Thoracic aorta (tissue), 2 donors: ENCODE results near the gene RSPO3. TPM values are rescaled to one million over a fixed set of nuclear protein-coding genes. Genes with fewer than 3 reads are reported as not detected.
"Not testable (repeated sequence)": the region's sequence is repeated elsewhere in the genome, so short reads cannot be mapped to it uniquely, and the experiment has no call there.

Experiments used
- ATAC-seq: fragments of 150-250 bp; one replicate; pipeline ENCODE4 v1.8.0; 2017; ENCODE audit warnings: low read depth; ENCODE audit not compliant: insufficient number of reproducible peaks, low FRiP score
- DNase-seq: peaks from one replicate; pipeline ENCODE4 v3.0.0-alpha.2; 2020; ENCODE audit warnings: low spot score
- H3K27ac ChIP-seq, 2 donors: fragments of 200-600 bp; sonication (generic); 1 replicate in 1 of 2; 2 replicates in 1 of 2; pipeline ENCODE4 v1.5.1; 2016; ENCODE audit warnings: mild to moderate bottlenecking in 2 of 2, moderate library complexity in 2 of 2
- H3K27me3 ChIP-seq: fragments of 200-600 bp; sonication (generic); replicated peaks from 2 replicates; pipeline ENCODE4 v1.6.0; 2016; ENCODE audit warnings: mild to moderate bottlenecking; ENCODE audit not compliant: insufficient read depth
- H3K36me3 ChIP-seq: fragments of 200-600 bp; sonication (generic); one replicate; pipeline ENCODE4 v1.5.1; 2016
- H3K4me1 ChIP-seq, 2 donors: fragments of 200-600 bp; sonication (generic); 1 replicate in 1 of 2; 2 replicates in 1 of 2; pipeline versions ENCODE4 v1.5.1 to v1.6.0; 2016; ENCODE audit warnings: low read depth in 2 of 2, mild to moderate bottlenecking in 1 of 2; ENCODE audit not compliant: control insufficient read depth in 1 of 2
- H3K4me3 ChIP-seq: fragments of 200-600 bp; sonication (generic); 2 replicates; pipeline ENCODE4 v1.5.1; 2016; ENCODE audit warnings: mild to moderate bottlenecking
- H3K9me3 ChIP-seq: fragments of 200-600 bp; sonication (generic); 2 replicates; pipeline ENCODE4 v1.5.1; 2016
- total RNA-seq, 2 donors: library from RNA; depleted of rRNA; stranded (reverse); fragments of >200 nt; gene quantifications; one replicate each; pipeline versions ENCODE4 v1.1.0 to v1.2.3, GENCODE V29; 2016
- TF ChIP-seq, protein P1 (sequence below): fragments of 200-600 bp; sonication (generic); IDR thresholded peaks from one replicate; pipeline ENCODE4 v1.5.1; 2019; ENCODE audit warnings: antibody characterized with exemption

The RSPO3 gene
- total RNA-seq, 2 donors from 2014 or later, result 1.1 to 2.3 TPM

DNA sequence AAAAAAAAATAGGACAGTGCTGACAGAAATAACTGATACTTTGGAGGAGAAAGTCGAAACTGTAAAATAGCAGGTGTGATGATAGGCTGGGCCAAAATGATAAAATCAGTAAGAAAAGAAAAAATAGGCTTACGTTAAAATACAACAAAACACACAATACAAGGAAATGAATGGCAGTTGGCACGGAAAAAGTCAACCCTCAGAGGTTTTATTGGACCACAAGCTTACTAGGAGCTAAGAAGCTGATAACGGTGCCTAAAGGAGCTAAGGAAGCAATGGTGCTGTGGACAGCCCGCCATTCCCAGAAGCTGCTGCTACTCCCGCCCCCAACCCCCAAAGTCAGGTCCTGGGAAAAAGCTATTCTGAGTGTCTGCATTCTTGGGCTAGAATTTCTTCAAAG is 92.3 kb downstream of the RSPO3 start:
- Histone ChIP-seq H3K9me3 (no peaks in the 10 kb centered on the region), H3K36me3 (no peaks in the 10 kb centered on the region), H3K27me3 (no peaks in the 10 kb centered on the region), H3K4me3 (no peak overlapping the region), H3K4me1 (no peaks in the 10 kb centered on the region), H3K27ac (no peak overlapping the region)
- TF ChIP-seq, protein P1, sequence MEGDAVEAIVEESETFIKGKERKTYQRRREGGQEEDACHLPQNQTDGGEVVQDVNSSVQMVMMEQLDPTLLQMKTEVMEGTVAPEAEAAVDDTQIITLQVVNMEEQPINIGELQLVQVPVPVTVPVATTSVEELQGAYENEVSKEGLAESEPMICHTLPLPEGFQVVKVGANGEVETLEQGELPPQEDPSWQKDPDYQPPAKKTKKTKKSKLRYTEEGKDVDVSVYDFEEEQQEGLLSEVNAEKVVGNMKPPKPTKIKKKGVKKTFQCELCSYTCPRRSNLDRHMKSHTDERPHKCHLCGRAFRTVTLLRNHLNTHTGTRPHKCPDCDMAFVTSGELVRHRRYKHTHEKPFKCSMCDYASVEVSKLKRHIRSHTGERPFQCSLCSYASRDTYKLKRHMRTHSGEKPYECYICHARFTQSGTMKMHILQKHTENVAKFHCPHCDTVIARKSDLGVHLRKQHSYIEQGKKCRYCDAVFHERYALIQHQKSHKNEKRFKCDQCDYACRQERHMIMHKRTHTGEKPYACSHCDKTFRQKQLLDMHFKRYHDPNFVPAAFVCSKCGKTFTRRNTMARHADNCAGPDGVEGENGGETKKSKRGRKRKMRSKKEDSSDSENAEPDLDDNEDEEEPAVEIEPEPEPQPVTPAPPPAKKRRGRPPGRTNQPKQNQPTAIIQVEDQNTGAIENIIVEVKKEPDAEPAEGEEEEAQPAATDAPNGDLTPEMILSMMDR, result no peak
- no peak for DNase-seq
- ATAC-seq, result no peak

DNA sequence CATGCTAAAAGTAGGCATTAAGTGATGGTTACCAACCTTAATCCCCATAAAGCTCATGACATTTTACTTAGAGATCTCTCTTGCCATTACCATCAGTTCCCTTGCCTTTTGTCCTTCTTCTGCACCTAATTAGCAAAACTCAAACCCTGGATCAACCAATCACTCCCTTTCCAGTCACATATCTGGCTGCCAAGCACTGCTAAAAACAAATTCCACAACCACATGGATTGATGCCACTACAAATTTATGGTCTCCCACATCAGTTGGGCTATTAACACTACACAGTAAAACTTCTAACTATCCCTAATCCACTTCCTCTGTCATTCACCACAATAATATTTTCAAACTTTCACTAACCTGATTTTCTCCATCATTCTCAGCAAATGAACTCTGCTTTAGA is 93.9 kb downstream of the RSPO3 start:
- no peaks in the 10 kb centered on the region for H3K36me3 ChIP-seq
- no peaks in the 10 kb centered on the region for H3K27me3 ChIP-seq
- no peak overlapping the region for H3K4me3 ChIP-seq
- H3K27ac ChIP-seq, result no peak overlapping the region
- TF ChIP-seq, protein P1, result no peak
- no peak for DNase-seq
- no peak for ATAC-seq
- no peaks in the 10 kb centered on the region for H3K9me3 ChIP-seq
- no peaks in the 10 kb centered on the region for H3K4me1 ChIP-seq

DNA sequence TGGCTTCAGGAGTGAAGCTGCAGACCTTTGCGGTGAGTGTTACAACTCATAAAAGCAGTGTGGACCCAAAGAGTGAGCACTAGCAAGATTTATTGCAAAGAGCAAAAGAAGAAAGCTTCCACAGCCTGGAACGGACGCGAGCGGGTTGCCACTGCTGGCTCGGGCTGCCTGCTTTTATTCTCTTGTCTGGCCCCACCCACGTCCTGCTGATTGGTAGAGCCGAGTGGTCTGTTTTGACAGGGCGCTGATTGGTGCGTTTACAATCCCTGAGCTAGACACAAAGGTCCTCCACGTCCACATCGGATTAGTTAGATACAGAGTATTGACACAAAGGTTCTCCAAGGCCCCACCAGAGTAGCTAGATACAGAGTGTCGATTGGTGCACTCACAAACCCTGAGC is 95.6 kb downstream of the RSPO3 start:
- ATAC-seq, H3K27ac ChIP-seq: not testable (repeated sequence)

DNA sequence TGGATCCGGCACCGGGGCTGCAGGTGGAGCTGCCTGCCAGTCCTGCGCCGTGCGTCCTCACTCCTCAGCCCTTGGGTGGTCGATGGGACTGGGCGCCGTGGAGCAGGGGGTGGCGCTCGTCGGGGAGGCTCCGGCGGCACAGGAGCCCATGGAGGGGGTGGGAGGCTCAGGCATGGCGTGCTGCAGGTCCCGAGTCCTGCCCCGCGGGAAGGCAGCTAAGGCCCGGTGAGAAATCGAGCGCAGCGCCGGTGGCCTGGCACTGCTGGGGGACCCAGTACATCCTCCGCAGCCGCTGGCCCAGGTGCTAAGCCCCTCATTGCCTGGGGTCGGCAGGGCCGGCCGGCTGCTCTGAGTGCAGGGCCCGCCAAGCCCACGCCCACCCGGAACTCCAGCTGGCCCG is 96.1 kb downstream of the RSPO3 start:
- H3K36me3 ChIP-seq, H3K4me3 ChIP-seq, ATAC-seq, H3K27me3 ChIP-seq, H3K4me1 ChIP-seq, H3K9me3 ChIP-seq, DNase-seq, H3K27ac ChIP-seq: not testable (repeated sequence)

More for the DNA sequence above, 95.6 kb downstream of the RSPO3 start:
- not testable (repeated sequence) for H3K4me3 ChIP-seq, H3K4me1 ChIP-seq, H3K9me3 ChIP-seq, DNase-seq, H3K27me3 ChIP-seq, H3K36me3 ChIP-seq

DNA sequence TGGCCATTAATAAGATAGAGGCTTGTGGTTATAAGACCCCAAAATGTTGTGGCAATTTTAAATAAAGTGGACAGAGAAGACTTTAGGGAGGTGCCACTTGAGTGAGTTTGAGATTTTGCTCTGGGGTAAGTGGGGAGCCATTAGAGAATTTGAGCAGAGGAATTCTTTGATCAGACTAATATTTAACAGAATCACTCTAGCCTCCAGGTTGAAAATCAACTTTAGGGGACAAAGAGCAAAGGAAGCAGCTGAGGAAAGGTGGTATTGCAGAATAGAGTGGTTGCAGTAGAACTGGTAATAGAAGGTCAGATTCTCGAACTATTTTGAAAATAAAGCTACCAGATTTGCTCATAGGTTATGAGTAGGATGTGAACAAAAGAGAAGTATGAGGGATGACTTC is 97.5 kb downstream of the RSPO3 start:
- Histone ChIP-seq H3K4me1 (no peaks in the 10 kb centered on the region), H3K36me3 (no peaks in the 10 kb centered on the region), H3K27ac (no peak overlapping the region), H3K27me3 (no peaks in the 10 kb centered on the region), H3K9me3 (no peaks in the 10 kb centered on the region), H3K4me3 (no peak overlapping the region)
- TF ChIP-seq, protein P1, result no peak
- ATAC-seq (no peak), DNase-seq (no peak)

DNA sequence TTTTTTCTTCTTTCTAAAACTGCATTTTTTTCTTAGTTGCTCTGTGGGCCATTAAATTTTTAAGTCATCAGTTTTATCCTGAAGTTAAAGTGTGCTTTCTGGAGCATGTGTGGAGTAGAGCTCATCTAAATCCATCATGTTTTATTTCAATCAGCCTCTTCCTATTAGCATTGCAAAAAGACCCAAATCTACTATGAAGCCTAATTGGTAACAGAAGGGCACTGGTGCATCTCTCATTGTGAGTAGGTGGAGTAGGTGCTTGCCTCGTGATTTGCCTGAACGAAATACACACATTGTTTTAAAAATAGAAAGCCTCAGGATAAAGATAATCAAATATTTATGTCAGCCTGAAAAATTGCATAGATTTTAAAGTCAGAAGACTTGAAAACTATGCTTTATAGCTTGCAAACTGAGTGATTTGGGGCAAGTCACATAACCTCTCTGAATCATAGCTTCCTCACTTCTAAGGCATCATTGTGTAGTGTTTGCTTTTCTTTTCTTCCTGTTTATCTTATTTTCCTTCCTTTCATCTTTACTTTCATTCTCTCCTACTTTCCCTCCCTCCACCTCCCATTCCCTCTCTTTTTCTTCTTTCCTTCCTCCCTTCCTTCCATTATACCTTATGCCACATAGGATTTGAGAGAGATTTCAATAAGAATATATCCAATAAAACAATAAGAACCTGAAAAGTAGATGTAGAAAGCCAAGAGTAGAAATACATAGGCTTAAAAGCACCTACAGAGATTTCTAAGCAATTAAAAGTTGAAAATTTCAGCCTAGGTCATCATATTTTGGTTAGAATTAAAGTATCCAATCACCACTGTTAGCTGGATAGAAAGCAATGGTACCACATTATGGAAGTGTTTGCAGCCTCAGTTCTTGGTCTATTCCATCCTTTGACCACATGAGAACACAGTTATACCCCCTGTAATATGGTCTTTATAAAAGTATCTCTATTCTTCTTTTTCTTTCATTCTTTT is 98.6 kb downstream of the RSPO3 start:
- H3K9me3 ChIP-seq, result no peaks in the 10 kb centered on the region
- no peak overlapping the region for H3K27ac ChIP-seq
- no peaks in the 10 kb centered on the region for H3K27me3 ChIP-seq
- H3K4me3 ChIP-seq, result no peak overlapping the region
- DNase-seq (no peak), ATAC-seq (no peak)
- TF ChIP-seq, protein P1, result no peak
- H3K4me1 ChIP-seq, result no peaks in the 10 kb centered on the region
- no peaks in the 10 kb centered on the region for H3K36me3 ChIP-seq
